GM21528 (cell line): ENCODE data around the gene CDH23.

ENCODE experiments used
- ATAC-seq: cut with Tn5 transposase; IDR thresholded peaks from one replicate; pipeline ENCODE4 v1.9.1; 2021; ENCODE audit warnings: mild to moderate bottlenecking, moderate library complexity; ENCODE audit not compliant: unreplicated experiment, low FRiP score

Gene CDH23

GRCh38 chr10:71526653-71527052 lies 129.9 kb downstream of the CDH23 start:
- no peak for ATAC-seq

- ATAC-seq, result no peak
These were observed 130.4 kb downstream of the CDH23 start for GRCh38 chr10:71527135-71527534.

- ATAC-seq, result no peak
These were observed 131.9 kb downstream of the CDH23 start for GRCh38 chr10:71528371-71529206.

GRCh38 chr10:71529207-71529827 lies 132.6 kb downstream of the CDH23 start:
- no peak for ATAC-seq

- ATAC-seq, result no peak
These were observed 134.1 kb downstream of the CDH23 start for GRCh38 chr10:71530781-71531180.

- ATAC-seq, result no peak
These were observed 135.0 kb downstream of the CDH23 start for GRCh38 chr10:71531485-71532446.

GRCh38 chr10:71532878-71533277 lies 136.2 kb downstream of the CDH23 start:
- ATAC-seq, result no peak

- no peak for ATAC-seq
These were observed 137.2 kb downstream of the CDH23 start for GRCh38 chr10:71533936-71534335.

GRCh38 chr10:71534568-71535194 lies 138.0 kb downstream of the CDH23 start:
- no peak for ATAC-seq

GRCh38 chr10:71536332-71536731 lies 139.6 kb downstream of the CDH23 start:
- no peak for ATAC-seq

GRCh38 chr10:71537125-71537524 lies 140.4 kb downstream of the CDH23 start:
- no peak for ATAC-seq

GRCh38 chr10:71537681-71538080 lies 141.0 kb downstream of the CDH23 start:
- ATAC-seq, result no peak

- ATAC-seq, result no peak
These were observed 142.0 kb downstream of the CDH23 start for GRCh38 chr10:71538608-71539260.

- no peak for ATAC-seq
These were observed 142.9 kb downstream of the CDH23 start for GRCh38 chr10:71539442-71540118.

- no peak for ATAC-seq
These were observed 145.8 kb downstream of the CDH23 start for GRCh38 chr10:71542478-71542877.

GRCh38 chr10:71543608-71544170 lies 147.0 kb downstream of the CDH23 start:
- no peak for ATAC-seq

GRCh38 chr10:71545001-71545400 lies 148.3 kb downstream of the CDH23 start:
- ATAC-seq, result no peak

GRCh38 chr10:71546220-71546619 lies 149.5 kb downstream of the CDH23 start:
- no peak for ATAC-seq

- no peak for ATAC-seq
These were observed 150.6 kb downstream of the CDH23 start for GRCh38 chr10:71547312-71547711.
